Left ventricle myocardium inferior (tissue), 1 donor: Measurements from ENCODE around the gene DNAJC16. TPM values are rescaled to one million over a fixed set of nuclear protein-coding genes. Genes with fewer than 3 reads are reported as not detected.

Experiments
- DNase-seq: peaks from one replicate; pipeline ENCODE4 v3.0.0-alpha.2; 2020
- H3K27ac ChIP-seq: fragments of 200-600 bp; replicated peaks from 2 replicates; pipeline ENCODE4 v1.8.0; 2021
- H3K27me3 ChIP-seq: fragments of 200-600 bp; 2 replicates; pipeline ENCODE4 v1.8.0; 2021; ENCODE audit warnings: low read depth
- H3K36me3 ChIP-seq: fragments of 200-600 bp; 2 replicates; pipeline ENCODE4 v1.8.0; 2021
- H3K4me1 ChIP-seq: fragments of 200-600 bp; 2 replicates; pipeline ENCODE4 v1.8.0; 2021
- H3K4me3 ChIP-seq: fragments of 200-600 bp; 2 replicates; pipeline ENCODE4 v1.8.0; 2021; ENCODE audit warnings: mild to moderate bottlenecking, moderate library complexity
- H3K9me3 ChIP-seq: fragments of 200-600 bp; replicated peaks from 2 replicates; pipeline ENCODE4 v1.8.0; 2021
- CTCF ChIP-seq: fragments of 200-600 bp; IDR thresholded peaks from 2 replicates; pipeline ENCODE4 v1.8.0; 2021; ENCODE audit warnings: antibody characterized with exemption, mild to moderate bottlenecking, borderline replicate concordance
- intact Hi-C: fragments of 100-400 bp; cut with micrococcal nuclease; formaldehyde crosslinking; loops from one replicate; pipeline ENCODE4 v1.11.0; 2022
- total RNA-seq: library from RNA; stranded (reverse); fragmentation: NEBNext Ultra II Directional; extraction: Animal tissue kit (Norgen Biotek cat#: 25700); gene quantifications from one replicate; pipeline ENCODE4 v1.2.1, GENCODE V29; 2021
- donor health status: DM: no; HTN: yes; CAD: no; lungs with severe emphysema.

The DNAJC16 gene
- total RNA-seq, 1 donor from 2014 or later: 16.2 TPM

GRCh38 chr1:15506831-15507230 is 19.8 kb upstream of the DNAJC16 start:
- H3K36me3 ChIP-seq: peaks cover 54% of the 10 kb centered on the region
- TF ChIP-seq CTCF: no peak
- intact Hi-C loops: no loop called here
- no peak for DNase-seq
- peak overlapping the region; percentile 37 for H3K27ac ChIP-seq
- no peaks in the 10 kb centered on the region for H3K27me3 ChIP-seq
- H3K9me3 ChIP-seq: no peaks in the 10 kb centered on the region
- H3K4me3 ChIP-seq: no peak overlapping the region
- H3K4me1 ChIP-seq: peaks cover 23% of the 10 kb centered on the region

- TF ChIP-seq CTCF: no peak
- intact Hi-C loops: no loop called here
- no peak for DNase-seq
Measured at GRCh38 chr1:15507278-15507677, 19.4 kb upstream of the DNAJC16 start.

GRCh38 chr1:15508700-15509487 is 17.8 kb upstream of the DNAJC16 start:
- intact Hi-C loops: no loop called here
- no peak for DNase-seq
- no peak overlapping the region for H3K4me3 ChIP-seq
- no peak overlapping the region for H3K27ac ChIP-seq
- H3K27me3 ChIP-seq: no peaks in the 10 kb centered on the region
- peaks cover 48% of the 10 kb centered on the region for H3K36me3 ChIP-seq
- no peak for TF ChIP-seq CTCF
- peaks cover 23% of the 10 kb centered on the region for H3K4me1 ChIP-seq
- H3K9me3 ChIP-seq: no peaks in the 10 kb centered on the region

More at GRCh38 chr1:15507278-15507677, 19.4 kb upstream of the DNAJC16 start:
- peaks cover 58% of the 10 kb centered on the region for H3K36me3 ChIP-seq
- no peak overlapping the region for H3K4me3 ChIP-seq
- H3K27ac ChIP-seq: peak overlapping the region; percentile 37
- H3K9me3 ChIP-seq: no peaks in the 10 kb centered on the region
- no peaks in the 10 kb centered on the region for H3K27me3 ChIP-seq
- H3K4me1 ChIP-seq: peaks cover 23% of the 10 kb centered on the region

- TF ChIP-seq CTCF: no peak
- peaks cover 23% of the 10 kb centered on the region for H3K4me1 ChIP-seq
- no peak for DNase-seq
- H3K9me3 ChIP-seq: no peaks in the 10 kb centered on the region
- H3K27me3 ChIP-seq: no peaks in the 10 kb centered on the region
- H3K27ac ChIP-seq: no peak overlapping the region
- no peak overlapping the region for H3K4me3 ChIP-seq
- intact Hi-C loops: no loop called here
- H3K36me3 ChIP-seq: peaks cover 41% of the 10 kb centered on the region
Measured at GRCh38 chr1:15509586-15509985, 17.1 kb upstream of the DNAJC16 start.

- DNase-seq: no peak
- no peaks in the 10 kb centered on the region for H3K27me3 ChIP-seq
- H3K9me3 ChIP-seq: no peaks in the 10 kb centered on the region
- no peak overlapping the region for H3K27ac ChIP-seq
- intact Hi-C loops: no loop called here
- H3K4me1 ChIP-seq: peaks cover 23% of the 10 kb centered on the region
- H3K4me3 ChIP-seq: no peak overlapping the region
- no peak for TF ChIP-seq CTCF
- peaks cover 30% of the 10 kb centered on the region for H3K36me3 ChIP-seq
Measured at GRCh38 chr1:15510611-15511405, 15.8 kb upstream of the DNAJC16 start.
